ENCODE data around the gene CD160.
"Not testable (repeated sequence)": the region's sequence is repeated elsewhere in the genome, so short reads cannot be mapped to it uniquely, and the experiment has no call there.

The CD160 gene

GRCh38 chr1:145710291-145711027 is 8.8 kb upstream of the CD160 start:
- DNase-seq (ENCODE audit: low read depth, low spot score) = no peak

GRCh38 chr1:145711213-145711651 is 8.1 kb upstream of the CD160 start:
- DNase-seq (ENCODE audit: low read depth, low spot score) = no peak

DNA sequence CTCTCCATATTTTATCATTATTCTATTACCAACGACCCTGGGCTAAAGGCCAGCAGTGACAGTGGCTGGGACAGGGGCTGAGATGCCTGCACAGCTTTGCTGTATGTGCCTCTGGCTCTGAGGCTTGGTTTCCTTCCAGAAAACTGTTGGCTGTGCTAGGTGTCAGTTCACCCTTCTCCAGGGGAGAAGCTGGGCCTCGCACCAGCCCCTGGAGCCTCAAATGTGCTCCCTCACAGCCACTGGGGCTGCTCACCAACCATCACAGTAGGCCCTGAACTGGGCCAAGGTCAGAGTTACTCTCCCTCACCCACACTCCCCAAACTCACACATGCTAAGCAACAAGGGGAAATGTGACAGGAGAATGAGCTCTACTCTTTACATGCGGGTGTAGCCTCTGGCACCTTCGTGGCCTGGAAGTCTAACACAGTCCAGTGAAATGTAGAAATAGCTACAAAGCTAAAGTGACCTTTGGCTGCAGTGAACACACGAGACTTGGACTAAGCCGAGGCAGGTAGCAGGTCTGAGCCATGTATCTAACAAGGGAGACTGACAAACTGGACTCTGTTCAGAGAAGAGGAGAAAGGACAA is 4.7 kb upstream of the CD160 start:
- DNase-seq (ENCODE audit: low read depth, low spot score) = no peak

- DNase-seq (ENCODE audit: low read depth, low spot score) = peak; percentile 43
These were observed 2.5 kb upstream of the CD160 start for GRCh38 chr1:145716641-145717345.

GRCh38 chr1:145717833-145718232 is 1.5 kb upstream of the CD160 start:
- DNase-seq (ENCODE audit: low read depth, low spot score) = no peak

DNA sequence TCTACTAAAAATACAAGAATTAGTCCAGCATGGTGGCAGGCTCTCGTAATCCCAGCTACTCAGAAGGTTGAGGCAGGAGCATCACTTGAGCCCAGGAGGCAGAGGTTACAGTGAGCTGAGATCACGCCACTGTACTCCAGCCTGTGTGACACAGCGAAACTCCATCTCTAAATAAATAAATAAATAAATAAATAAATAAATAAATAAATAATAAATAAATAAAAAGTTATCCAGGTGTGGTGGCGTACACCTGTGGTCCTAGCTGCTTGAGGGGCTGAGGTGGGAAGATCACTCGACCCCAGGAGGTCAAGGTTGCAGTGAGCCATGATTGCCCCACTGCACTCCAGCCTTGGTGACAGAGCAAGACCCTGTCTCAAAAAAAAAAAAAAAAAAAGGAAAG is 834 bp upstream of the CD160 start:
- DNase-seq (ENCODE audit: low read depth, low spot score) = not testable (repeated sequence)

DNA sequence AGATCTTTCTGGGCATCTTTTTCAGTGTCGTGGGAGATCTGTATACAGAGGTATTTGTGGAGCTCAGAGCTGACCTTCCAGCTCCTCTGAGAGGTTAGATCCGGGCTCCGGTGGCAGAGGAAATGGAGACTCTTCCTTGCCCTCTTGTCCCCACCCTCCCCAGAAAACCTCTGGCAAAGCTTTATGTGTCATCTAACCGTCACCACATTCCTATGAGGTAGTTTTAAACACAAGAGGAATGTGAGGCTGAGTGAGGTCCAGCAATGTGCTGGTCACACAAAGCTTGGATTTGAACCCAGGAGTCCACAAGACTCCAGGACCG is 1.2 kb downstream of the CD160 start:
- no peak for DNase-seq (ENCODE audit: low read depth, low spot score)

- DNase-seq (ENCODE audit: low read depth, low spot score) = peak; percentile 47
These were observed 1.8 kb downstream of the CD160 start for GRCh38 chr1:145720878-145721671.

DNA sequence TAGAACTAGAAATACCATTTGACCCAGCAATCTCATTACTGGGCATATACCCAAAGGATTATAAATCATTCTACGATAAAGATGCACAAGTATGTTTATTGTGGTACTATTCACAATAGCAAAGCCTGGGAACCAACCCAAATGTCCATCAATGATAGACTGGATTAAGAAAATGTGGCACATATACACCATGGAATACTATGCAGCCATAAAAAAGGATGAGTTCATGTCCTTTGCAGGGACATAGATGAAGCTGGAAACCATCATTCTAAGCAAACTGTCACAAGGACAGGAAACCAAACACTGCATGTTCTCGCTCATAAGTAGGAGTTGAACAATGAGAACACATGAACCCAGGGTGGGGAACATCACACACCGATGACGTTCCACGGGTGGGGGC is 6.9 kb downstream of the CD160 start:
- not testable (repeated sequence) for DNase-seq (ENCODE audit: low read depth, low spot score)

DNA sequence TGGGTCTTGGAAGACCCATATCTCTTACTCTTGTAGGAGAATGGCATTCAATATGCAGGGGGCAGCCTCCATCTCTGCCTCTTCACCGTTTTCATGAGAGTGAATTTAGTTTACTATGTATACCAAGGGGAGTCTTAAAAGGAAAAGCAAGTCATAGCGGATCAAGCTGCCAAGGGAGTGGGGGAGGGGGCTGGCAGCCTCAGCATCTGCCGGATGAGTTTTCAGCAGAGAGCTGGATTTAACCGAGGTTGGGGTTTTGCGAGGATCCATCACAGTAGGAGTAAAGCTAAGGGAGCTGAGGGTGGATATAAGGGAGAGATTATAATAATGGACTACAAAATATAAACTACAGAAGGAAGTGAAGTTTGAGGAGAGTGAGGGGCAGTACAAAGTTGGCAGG is 9.9 kb downstream of the CD160 start:
- no peak for DNase-seq (ENCODE audit: low read depth, low spot score)

DNA sequence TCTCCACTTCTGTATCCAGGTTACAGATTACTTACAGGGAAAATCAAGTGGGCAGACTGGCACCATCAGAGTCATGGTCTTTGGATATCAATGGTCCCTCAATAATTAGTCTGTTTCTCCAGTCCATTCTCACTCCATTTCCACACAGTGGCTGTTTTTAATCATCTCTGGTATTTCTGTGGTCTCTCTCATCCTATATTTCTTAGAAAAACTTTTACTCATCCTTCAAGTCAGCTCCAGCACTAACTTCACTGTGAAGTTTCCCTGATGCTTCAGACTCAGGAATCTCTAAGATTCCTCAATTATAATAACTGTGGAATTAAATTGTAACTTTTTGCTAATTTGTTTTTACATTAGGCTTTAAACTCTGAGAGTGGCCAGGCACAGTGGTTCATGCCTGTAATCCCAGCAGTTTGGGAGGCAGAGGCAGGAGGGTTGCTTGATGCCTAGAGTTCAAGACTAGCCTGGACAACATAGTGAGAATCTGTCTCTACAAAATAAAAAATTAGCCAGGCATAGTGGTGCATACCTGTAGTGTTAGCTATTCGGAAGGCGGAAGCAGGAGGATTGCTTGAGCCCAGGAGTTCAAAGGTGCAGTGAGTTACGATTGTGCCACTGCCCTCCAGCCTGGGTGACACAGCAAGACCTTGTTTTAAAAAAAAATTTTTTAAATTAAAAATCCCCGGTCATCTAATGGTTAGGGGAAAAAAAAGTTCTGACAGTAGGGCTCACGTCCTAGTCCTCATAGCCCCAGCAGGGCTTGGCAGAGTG is 10.6 kb downstream of the CD160 start:
- DNase-seq (ENCODE audit: low read depth, low spot score) = no peak

- no peak for DNase-seq (ENCODE audit: low read depth, low spot score)
These were observed 11.2 kb downstream of the CD160 start for GRCh38 chr1:145730467-145730866.

- no peak for DNase-seq (ENCODE audit: low read depth, low spot score)
These were observed 11.6 kb downstream of the CD160 start for GRCh38 chr1:145730900-145731299.

DNA sequence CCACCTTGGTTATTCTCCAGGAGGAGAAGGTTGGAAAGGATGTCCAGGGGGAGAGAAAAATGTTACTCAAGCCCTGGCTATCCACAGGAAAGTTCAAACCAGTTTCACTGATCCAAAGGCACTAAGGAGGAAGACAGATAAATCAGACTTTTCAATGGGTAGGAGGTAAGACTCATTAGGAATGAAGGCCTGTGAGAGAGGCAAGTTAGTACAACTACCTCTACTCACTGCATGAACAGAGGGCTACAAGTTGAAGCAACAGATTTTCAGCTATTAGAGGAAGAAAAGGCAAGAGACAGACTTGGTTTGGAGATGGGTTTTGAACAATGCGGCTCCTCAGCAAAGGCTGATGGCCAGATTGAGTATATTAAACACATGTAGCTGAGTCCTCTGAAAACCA is 16.9 kb downstream of the CD160 start:
- no peak for DNase-seq (ENCODE audit: low read depth, low spot score)

- DNase-seq (ENCODE audit: low read depth, low spot score) = no peak
These were observed 21.0 kb downstream of the CD160 start for GRCh38 chr1:145740269-145740668.

- DNase-seq (ENCODE audit: low read depth, low spot score) = no peak
These were observed 28.3 kb downstream of the CD160 start for GRCh38 chr1:145747398-145748247.

DNA sequence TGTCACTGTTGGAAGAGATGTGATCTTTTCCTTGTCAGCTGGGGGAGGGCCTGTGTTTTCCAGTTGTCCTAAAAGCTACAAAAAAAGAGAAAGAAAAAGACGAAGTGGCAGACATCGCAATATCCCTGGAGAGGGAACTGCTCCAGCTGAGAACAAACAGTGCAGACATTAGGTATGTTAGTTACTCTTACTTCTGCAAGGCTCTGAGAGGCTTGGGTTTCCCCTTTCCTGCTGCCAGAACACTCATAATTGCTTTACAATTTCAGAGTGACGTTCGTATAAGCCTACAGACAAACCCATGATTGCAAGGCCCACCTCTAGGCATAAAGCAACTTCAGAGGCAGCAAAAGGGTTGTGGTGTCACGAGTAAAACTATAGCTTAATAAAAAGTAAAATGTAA is 31.1 kb downstream of the CD160 start:
- no peak for DNase-seq (ENCODE audit: low read depth, low spot score)

DNA sequence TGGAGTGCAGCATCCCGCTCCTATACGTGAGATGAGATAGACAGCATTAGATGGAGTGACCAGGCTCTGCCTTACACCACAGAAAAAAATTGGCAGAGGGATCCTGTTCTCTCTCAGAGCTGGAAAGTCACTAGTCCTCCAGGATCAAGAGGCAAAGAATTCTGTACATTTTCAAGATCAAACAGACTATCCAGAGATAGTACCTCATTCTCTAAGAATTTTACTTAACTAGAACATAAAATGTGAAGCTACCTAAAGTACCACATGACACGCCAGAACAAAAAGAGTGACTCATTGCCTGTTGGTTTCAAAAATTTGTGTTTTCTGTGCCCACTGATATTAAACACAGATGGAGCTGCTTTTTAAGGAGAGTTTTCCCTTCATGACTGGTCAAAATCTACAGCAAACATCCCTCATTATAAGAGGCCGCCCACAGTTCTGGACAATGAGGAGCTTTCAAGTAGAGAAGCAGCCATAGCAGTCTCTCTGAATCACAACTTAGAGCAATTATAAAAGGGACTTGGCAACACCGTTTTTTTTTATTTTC is 32.3 kb downstream of the CD160 start:
- DNase-seq (ENCODE audit: low read depth, low spot score) = peak; percentile 56

DNA sequence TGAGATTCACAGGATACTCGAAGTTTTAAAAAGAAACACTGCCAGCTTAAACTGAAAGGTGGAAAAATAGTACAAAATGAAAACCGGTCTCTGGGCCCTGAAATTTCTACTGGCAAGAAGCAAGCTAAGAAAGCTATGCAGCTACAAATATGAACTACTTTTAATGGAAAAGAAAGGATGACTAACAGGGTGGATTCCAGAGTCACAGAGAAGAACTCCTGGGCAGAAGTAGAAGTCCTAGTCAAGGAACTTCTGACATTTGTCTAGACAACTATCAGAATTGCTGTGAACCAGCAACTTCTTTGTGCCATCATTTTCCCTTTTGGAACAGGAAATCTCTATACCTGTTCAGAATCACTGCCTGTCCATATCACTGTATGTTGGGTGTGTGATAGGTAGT is 38.1 kb downstream of the CD160 start:
- no peak for DNase-seq (ENCODE audit: low read depth, low spot score)

GRCh38 chr1:145758116-145758515 is 38.8 kb downstream of the CD160 start:
- no peak for DNase-seq (ENCODE audit: low read depth, low spot score)

Data from smooth muscle cell of the brain vasculature (primary cell).